OCI-LY1 (cell line): ENCODE measurements around the gene HCFC1.

ENCODE experiments used
- H2AFZ ChIP-seq: fragments of 200-600 bp; sonication (generic), shearing (Covaris generic); 2 replicates; pipeline ENCODE4 v1.6.0; 2014; ENCODE audit warnings: antibody characterized with exemption, mild to moderate bottlenecking, low read length
- H3F3A ChIP-seq: fragments of 200-600 bp; sonication (generic), shearing (Covaris generic); 2 replicates; pipeline ENCODE4 v1.6.0; 2014; ENCODE audit warnings: mild to moderate bottlenecking, antibody characterized with exemption, low read length, moderate library complexity; ENCODE audit not compliant: insufficient read depth
- H3K27ac ChIP-seq: fragments of 200-600 bp; sonication (generic); 2 replicates; pipeline ENCODE4 v1.5.1; 2014; ENCODE audit warnings: low read length, mixed run types, mild to moderate bottlenecking, low read depth; ENCODE audit not compliant: poor library complexity, severe bottlenecking
- H3K27me3 ChIP-seq: fragments of 200-600 bp; sonication (generic); 2 replicates; pipeline ENCODE4 v1.6.0; 2014; ENCODE audit warnings: antibody characterized with exemption, mild to moderate bottlenecking, low read length, moderate library complexity; ENCODE audit not compliant: insufficient read depth
- H3K36me3 ChIP-seq: fragments of 200-600 bp; sonication (generic); 2 replicates; pipeline ENCODE4 v1.6.1; 2014; ENCODE audit warnings: mild to moderate bottlenecking, antibody characterized with exemption, low read length, moderate library complexity, mixed read lengths; ENCODE audit not compliant: insufficient read depth
- H3K4me1 ChIP-seq: fragments of 200-600 bp; sonication (generic); 2 replicates; pipeline ENCODE4 v1.5.1; 2014; ENCODE audit warnings: mild to moderate bottlenecking, low read length, moderate library complexity; ENCODE audit not compliant: insufficient read depth, severe bottlenecking
- H3K4me2 ChIP-seq: fragments of 200-600 bp; sonication (generic), shearing (Covaris generic); 2 replicates; pipeline ENCODE4 v1.6.1; 2014; ENCODE audit warnings: low read length
- H3K4me3 ChIP-seq: fragments of 200-600 bp; sonication (generic); 2 replicates; pipeline ENCODE4 v1.5.1; 2014; ENCODE audit warnings: low read length, low read depth, mild to moderate bottlenecking, mixed read lengths; ENCODE audit not compliant: poor library complexity, severe bottlenecking
- H3K79me2 ChIP-seq: fragments of 200-600 bp; shearing (Covaris generic); 2 replicates; pipeline ENCODE4 v1.6.1; 2016; ENCODE audit warnings: mixed run types, low read length, mixed read lengths; ENCODE audit not compliant: insufficient read depth
- H3K9ac ChIP-seq: fragments of 200-600 bp; sonication (generic), shearing (Covaris generic); 2 replicates; pipeline ENCODE4 v1.6.1; 2014; ENCODE audit warnings: mild to moderate bottlenecking, low read length, mixed read lengths
- H3K9me2 ChIP-seq: fragments of 200-600 bp; sonication (generic), shearing (Covaris generic); 2 replicates; pipeline ENCODE4 v1.6.1; 2014; ENCODE audit warnings: low read depth, mild to moderate bottlenecking, low read length, mixed read lengths
- H3K9me3 ChIP-seq: fragments of 200-600 bp; shearing (Covaris generic); 2 replicates; pipeline ENCODE4 v1.6.1; 2014; ENCODE audit warnings: low read length, mixed read lengths
- H4K20me1 ChIP-seq: fragments of 200-600 bp; sonication (generic), shearing (Covaris generic); 2 replicates; pipeline ENCODE4 v1.6.0; 2016; ENCODE audit warnings: mild to moderate bottlenecking, low read length; ENCODE audit not compliant: insufficient read depth
- EZH2 ChIP-seq: fragments of 200-600 bp; sonication (generic), shearing (Covaris generic); IDR thresholded peaks from 2 replicates; pipeline ENCODE4 v1.8.0; 2017; ENCODE audit warnings: borderline replicate concordance, mixed run types, mild to moderate bottlenecking, antibody characterized with exemption, low read length, moderate library complexity, mixed read lengths
- TF ChIP-seq, protein P1 (sequence below): fragments of 200-600 bp; sonication (generic), shearing (Covaris generic); IDR thresholded peaks from 2 replicates; pipeline ENCODE4 v1.5.1; 2017; ENCODE audit warnings: mild to moderate bottlenecking, antibody characterized with exemption, low read length, moderate library complexity, mixed read lengths

The HCFC1 gene

DNA sequence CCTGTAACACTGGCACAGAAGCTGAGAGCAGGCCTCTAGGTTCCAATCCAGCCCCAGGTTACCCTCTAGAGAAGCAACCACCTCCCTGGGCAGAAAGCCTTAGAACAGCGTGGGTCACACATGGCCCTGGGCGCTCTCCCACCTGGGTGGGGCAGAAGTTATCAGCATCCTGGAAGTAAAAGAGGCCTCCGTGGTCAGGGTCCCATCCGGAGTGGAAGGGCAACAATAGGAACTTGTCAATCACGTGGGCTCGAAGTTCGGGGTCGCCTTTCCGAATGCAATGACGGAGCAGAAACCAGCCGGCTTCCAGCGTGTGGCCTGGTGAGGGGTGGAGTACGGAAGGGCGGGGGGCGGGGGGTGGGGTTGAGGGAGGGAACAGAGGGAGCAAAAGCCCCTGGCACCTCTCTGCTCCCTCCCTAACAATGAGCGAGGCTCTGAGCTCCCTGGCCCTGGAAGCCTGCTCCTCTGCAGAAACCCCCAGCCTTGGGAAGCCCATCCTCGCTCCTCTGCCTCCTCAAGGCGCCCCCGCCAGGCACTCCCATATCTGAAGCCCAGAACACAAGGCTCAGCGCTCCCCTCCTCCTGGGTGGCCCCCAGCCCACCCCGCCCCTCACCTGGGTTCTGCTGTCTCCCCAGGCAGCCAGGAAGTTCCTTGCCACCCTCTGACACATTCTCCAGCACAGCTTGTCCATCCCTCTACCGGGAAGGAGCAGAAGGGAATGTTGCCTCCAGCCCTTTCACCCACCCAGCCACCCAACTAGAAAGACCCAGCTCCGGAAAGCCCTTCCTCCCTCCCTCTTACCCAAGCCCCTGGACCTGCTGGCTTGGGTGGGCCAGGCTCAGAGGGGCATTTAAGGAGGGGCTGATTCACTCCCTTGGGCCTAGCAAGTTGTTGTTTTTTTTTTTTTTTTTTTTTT, 30.0 kb downstream of the HCFC1 start:
- Histone ChIP-seq H4K20me1 (no peaks in the 10 kb centered on the region), H2AFZ (no peak overlapping the region), H3K79me2 (no peaks in the 10 kb centered on the region), H3K27ac (peak overlapping the region; percentile 46), H3K9me2 (no peaks in the 10 kb centered on the region), H3K36me3 (peaks cover 2% of the 10 kb centered on the region; the same call in 1 of the 2 replicates), H3K4me1 (peaks cover 38% of the 10 kb centered on the region), H3K9me3 (no peaks in the 10 kb centered on the region), H3K27me3 (no peaks in the 10 kb centered on the region), H3K9ac (no peak overlapping the region), H3F3A (no peaks in the 10 kb centered on the region), H3K4me3 (no peak overlapping the region), H3K4me2 (peak overlapping the region; percentile 26; the same call in 1 of the 2 replicates)
- no peak for TF ChIP-seq EZH2
- TF ChIP-seq, protein P1, sequence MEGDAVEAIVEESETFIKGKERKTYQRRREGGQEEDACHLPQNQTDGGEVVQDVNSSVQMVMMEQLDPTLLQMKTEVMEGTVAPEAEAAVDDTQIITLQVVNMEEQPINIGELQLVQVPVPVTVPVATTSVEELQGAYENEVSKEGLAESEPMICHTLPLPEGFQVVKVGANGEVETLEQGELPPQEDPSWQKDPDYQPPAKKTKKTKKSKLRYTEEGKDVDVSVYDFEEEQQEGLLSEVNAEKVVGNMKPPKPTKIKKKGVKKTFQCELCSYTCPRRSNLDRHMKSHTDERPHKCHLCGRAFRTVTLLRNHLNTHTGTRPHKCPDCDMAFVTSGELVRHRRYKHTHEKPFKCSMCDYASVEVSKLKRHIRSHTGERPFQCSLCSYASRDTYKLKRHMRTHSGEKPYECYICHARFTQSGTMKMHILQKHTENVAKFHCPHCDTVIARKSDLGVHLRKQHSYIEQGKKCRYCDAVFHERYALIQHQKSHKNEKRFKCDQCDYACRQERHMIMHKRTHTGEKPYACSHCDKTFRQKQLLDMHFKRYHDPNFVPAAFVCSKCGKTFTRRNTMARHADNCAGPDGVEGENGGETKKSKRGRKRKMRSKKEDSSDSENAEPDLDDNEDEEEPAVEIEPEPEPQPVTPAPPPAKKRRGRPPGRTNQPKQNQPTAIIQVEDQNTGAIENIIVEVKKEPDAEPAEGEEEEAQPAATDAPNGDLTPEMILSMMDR: no peak

DNA sequence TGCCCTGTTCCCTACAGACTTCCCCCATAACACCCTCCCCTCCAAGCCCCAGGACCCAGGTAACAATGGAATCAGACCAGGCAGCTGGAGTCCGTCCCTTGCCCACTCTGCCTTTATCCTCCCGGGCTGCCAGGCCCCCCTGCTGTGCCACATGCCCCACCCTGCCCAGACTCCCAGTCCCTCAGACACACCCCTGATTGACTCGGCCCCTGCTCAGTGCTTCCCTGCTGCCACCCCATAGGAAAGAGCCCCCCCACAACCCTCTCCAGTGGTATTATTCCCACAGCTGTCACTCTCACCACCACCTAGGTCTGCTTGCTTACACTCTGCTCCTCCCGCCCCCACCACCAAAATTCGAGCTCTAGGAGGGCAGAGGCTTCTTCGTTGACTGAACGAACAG, 32.0 kb downstream of the HCFC1 start:
- Histone ChIP-seq H3K4me1 (peaks cover 33% of the 10 kb centered on the region), H3K4me2 (peak overlapping the region; percentile 32; the same call in 1 of the 2 replicates), H3K36me3 (no peaks in the 10 kb centered on the region), H4K20me1 (no peaks in the 10 kb centered on the region), H3K9ac (no peak overlapping the region), H3K9me3 (no peaks in the 10 kb centered on the region), H2AFZ (no peak overlapping the region), H3K27me3 (no peaks in the 10 kb centered on the region), H3K4me3 (no peak overlapping the region), H3F3A (no peaks in the 10 kb centered on the region), H3K27ac (peak overlapping the region; percentile 55), H3K79me2 (no peaks in the 10 kb centered on the region), H3K9me2 (no peaks in the 10 kb centered on the region)
- TF ChIP-seq, protein P1: no peak
- no peak for TF ChIP-seq EZH2

DNA sequence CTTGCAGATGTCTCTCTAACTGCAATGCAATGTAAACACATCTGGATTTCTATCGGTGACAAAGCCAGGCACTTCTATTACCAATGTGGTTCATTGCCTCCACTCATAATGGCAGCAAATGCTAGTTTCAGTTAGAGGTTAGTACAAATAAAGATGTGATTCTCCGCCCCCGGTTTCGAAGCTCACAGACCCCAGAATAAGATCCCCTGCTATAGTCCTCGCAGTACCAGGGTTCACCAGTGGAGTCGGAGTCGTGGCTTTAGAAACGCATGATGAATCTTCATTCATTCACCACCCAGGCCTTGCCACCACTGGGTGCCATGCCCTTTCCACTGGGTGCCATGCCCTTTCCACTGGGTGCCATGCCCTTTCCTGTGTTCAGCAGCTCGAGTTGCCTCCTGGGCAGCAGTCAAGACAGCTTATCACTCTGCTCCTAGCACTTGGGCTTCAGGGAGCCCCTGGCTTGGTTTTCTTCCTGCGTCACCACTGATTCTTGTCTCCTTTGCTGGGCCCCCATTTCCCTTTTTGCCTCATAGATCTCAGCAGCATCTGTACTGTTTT, 33.3 kb downstream of the HCFC1 start:
- Histone ChIP-seq H3K4me2 (no peak overlapping the region), H3K4me3 (no peak overlapping the region), H3K9ac (no peak overlapping the region), H3F3A (no peaks in the 10 kb centered on the region), H3K4me1 (peaks cover 31% of the 10 kb centered on the region), H3K27ac (peak overlapping the region; percentile 45), H3K9me2 (no peaks in the 10 kb centered on the region), H3K79me2 (no peaks in the 10 kb centered on the region), H2AFZ (no peak overlapping the region), H4K20me1 (no peaks in the 10 kb centered on the region), H3K9me3 (no peaks in the 10 kb centered on the region), H3K27me3 (no peaks in the 10 kb centered on the region), H3K36me3 (no peaks in the 10 kb centered on the region)
- TF ChIP-seq EZH2: no peak
- TF ChIP-seq, protein P1: no peak
